Astrocyte of the hippocampus (primary cell): Measurements from ENCODE around the gene RUNX2.

Experiments used
- DNase-seq: peaks from one replicate; pipeline ENCODE4 v3.0.0; 2011; ENCODE audit warnings: low read depth, low spot score

The RUNX2 gene

GRCh38 chr6:45432977-45433376 lies 104.8 kb downstream of the RUNX2 start:
- DNase-seq: peak; percentile 55

- no peak for DNase-seq
Measured at GRCh38 chr6:45433533-45434380, 105.6 kb downstream of the RUNX2 start.

GRCh38 chr6:45434381-45434700 lies 106.2 kb downstream of the RUNX2 start:
- DNase-seq: no peak

- peak; percentile 60 for DNase-seq
Measured at GRCh38 chr6:45436544-45437438, 108.7 kb downstream of the RUNX2 start.

- no peak for DNase-seq
Measured at GRCh38 chr6:45437439-45437815, 109.3 kb downstream of the RUNX2 start.

GRCh38 chr6:45438151-45438550 lies 110.0 kb downstream of the RUNX2 start:
- no peak for DNase-seq

- peak; percentile 91 for DNase-seq
Measured at GRCh38 chr6:45438849-45439406, 110.8 kb downstream of the RUNX2 start.

- no peak for DNase-seq
Measured at GRCh38 chr6:45439459-45439858, 111.3 kb downstream of the RUNX2 start.

- DNase-seq: no peak
Measured at GRCh38 chr6:45439861-45440388, 111.8 kb downstream of the RUNX2 start.

GRCh38 chr6:45441851-45442453 lies 113.8 kb downstream of the RUNX2 start:
- no peak for DNase-seq

- DNase-seq: no peak
Measured at GRCh38 chr6:45442716-45443115, 114.6 kb downstream of the RUNX2 start.

GRCh38 chr6:45445364-45445748 lies 117.2 kb downstream of the RUNX2 start:
- no peak for DNase-seq

- peak; percentile 97 for DNase-seq
Measured at GRCh38 chr6:45445749-45446549, 117.8 kb downstream of the RUNX2 start.

- DNase-seq: no peak
Measured at GRCh38 chr6:45447005-45447404, 118.9 kb downstream of the RUNX2 start.

- DNase-seq: no peak
Measured at GRCh38 chr6:45447716-45448115, 119.6 kb downstream of the RUNX2 start.

GRCh38 chr6:45448417-45449389 lies 120.6 kb downstream of the RUNX2 start:
- no peak for DNase-seq

GRCh38 chr6:45450132-45450531 lies 122.0 kb downstream of the RUNX2 start:
- no peak for DNase-seq

GRCh38 chr6:45450831-45451230 lies 122.7 kb downstream of the RUNX2 start:
- no peak for DNase-seq

GRCh38 chr6:45454008-45454911 lies 126.1 kb downstream of the RUNX2 start:
- peak; percentile 71 for DNase-seq
